HG03460 (cell line): ENCODE data around the gene COL4A6.

Experiments used
- ATAC-seq: cut with Tn5 transposase; IDR thresholded peaks from one replicate; pipeline ENCODE4 v1.9.1; 2021; ENCODE audit not compliant: unreplicated experiment

COL4A6 gene

GRCh38 chrX:108163333-108164082, 274.7 kb downstream of the COL4A6 start:
- no peak for ATAC-seq

DNA sequence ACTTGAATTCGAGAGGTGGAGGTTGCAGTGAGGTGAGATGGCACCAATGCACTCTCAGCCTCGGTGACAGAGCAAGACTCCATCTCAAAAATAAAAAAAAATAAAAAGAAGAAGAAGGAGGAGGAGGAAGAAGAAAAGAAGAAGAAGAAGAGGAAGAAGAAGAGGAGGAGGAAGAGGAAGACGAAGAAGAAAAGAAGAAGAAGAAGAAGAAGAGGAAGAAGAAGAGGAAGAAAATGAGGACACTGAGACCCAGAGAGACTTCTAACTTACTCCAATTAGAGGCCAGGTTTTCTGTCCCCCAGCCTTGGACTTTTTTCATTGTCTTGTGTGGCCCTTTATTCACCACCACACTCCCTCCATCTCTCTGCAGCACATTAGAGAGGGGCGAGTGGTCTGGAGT, 276.0 kb downstream of the COL4A6 start:
- ATAC-seq: no peak

DNA sequence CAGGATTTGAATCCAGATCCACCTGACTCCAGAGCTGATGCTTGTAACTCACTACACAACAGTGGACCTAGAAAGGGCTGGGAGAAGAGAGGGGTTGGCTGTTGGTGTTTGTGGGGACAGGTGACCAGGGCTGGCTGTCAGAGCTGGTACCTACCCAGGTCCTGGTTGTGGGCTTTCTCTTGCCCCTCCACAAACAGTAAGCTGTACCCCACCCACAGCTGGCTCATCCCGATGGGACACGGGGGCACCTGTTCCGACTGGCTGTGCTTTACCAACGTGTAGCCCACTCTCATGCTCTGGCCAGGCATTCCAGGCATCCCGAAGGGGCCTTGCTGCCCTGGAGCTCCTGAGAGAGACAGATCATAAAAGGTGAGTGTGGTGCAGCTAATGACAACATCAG, 277.9 kb downstream of the COL4A6 start:
- ATAC-seq: no peak

DNA sequence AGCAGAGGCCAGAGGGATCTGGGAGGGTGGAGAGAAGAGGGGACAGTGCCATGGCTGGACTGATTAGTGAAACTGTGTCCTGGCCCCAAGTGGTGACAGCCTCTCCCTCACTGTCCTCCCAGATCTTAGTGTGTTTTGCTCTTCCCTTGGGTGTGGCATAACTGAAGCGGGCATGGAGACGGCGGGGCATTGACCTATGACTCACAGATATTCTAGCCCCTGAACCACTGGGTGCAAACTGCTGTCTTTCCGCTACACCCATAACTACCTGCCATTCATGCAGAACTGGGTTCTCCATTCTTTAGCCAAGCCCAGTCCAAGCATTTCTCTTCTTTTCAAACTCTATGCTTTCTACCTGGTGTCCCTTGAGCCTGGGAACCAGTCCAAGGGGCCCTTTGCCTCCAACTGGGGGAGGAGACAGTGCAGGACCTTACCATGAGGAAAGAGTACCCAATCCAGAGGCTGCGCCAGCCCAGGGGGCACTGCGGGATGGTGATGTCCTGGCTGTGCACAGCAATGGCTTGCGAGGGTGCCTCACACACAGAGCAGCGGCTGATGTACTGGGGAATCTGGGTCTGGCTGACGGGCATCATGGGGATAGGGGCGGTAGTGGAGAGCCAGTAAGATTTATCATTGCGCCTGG, 279.1 kb downstream of the COL4A6 start:
- ATAC-seq: no peak

GRCh38 chrX:108157628-108158027, 280.6 kb downstream of the COL4A6 start:
- ATAC-seq: no peak

DNA sequence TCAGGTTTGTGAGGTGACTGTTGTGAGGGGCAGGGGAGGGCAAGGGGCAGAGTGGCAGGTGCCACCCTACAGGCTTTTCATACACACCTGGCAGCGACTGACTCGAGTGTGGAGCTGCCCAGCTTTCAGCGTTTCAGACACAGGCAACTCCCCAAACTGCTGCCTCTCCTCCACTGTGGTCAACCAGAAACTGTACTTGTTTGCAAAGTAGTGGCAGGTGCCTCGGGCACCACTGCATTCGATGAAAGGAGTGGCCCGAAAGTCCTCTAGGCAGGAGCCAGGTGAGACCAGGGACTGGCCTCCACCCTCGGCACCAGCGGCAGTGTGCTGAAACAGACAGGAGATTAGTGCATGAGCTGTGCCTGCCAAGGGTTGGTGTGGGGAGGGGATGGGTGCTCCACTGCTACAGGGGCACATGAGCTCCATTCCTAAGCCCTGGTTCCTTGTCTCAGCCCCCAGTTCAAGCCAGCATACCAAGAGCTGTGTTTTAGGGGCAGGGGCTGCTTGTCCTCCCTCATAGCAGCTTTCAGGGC, 281.2 kb downstream of the COL4A6 start:
- no peak for ATAC-seq

DNA sequence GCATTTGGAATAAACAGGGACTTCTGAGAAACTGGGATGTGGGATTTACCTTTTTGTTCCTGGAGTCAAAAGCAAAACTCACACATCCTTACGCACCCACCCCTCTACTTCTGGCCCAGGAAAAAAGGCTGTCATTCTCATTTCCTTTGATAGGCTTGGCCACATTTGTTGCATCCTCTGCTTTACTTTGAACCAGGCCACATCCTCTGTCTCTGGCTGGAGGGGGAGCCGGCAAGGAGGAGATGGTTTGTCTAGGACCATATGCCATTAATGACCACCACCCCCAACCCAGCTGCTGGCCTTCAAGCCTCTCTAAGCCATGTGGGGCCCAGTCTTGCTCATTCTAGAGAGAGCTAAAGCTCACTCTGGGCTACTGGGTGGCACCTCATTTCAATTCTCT, 282.1 kb downstream of the COL4A6 start:
- ATAC-seq: no peak

DNA sequence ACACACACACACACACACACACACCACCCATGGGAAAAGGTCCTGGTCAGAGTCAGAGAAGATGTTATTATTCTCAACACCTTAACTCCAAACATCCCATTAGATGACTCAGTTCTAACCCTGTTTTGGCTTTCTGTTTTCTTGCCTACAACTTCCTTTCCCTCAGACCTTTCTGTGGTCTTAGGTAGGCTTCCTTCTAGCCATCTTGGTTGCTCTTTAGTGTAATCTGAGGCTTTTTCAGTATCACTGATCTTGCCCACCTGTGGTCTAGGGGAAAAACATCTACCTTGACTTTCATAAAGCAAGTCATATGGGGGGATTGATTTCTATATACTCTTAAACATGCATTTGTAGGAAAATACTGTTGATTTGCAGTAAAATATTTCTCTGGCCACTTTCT, 289.7 kb downstream of the COL4A6 start:
- ATAC-seq: peak; percentile 81

DNA sequence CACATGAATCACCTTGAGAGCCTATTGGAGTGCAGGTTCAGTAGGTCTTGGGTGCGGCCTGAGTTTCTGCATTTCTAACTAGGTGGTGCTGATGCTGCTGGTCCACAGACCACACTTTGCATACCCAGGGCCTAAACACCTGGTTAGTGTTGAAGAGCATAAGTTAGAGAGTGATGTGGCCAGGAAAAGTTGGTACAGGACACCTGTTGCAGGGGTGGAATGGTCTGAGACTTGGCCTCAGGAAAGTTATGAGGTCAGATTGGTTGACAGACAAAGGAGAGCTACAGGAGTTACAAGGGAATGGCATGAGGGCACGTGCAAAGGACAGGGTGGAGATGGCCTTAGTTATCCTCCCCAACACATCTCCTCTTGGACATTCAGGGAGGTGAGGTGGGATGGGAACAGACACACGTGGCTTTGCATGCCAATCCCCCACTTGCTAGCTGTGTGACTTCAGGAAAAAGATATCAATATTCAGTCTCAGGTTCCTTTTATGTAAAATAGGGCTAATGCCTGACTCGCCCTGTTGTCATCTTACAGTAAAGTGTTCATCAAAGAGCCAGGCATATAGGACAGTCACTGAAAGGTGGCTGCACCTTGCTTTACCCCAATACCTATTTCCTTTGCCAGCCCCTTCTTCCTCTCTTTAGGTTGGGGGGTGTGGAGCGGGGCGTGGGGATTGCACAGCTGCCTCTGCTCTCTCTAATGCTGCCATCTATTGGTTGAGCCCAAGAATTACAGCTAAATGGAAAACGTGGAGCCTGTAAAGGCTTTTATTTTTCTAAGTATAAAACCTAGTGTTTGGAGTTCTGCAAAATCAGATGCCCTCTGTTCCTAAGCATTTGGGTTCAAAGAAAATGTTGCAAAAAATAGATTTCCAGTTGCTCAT, 299.2 kb downstream of the COL4A6 start:
- ATAC-seq: no peak

DNA sequence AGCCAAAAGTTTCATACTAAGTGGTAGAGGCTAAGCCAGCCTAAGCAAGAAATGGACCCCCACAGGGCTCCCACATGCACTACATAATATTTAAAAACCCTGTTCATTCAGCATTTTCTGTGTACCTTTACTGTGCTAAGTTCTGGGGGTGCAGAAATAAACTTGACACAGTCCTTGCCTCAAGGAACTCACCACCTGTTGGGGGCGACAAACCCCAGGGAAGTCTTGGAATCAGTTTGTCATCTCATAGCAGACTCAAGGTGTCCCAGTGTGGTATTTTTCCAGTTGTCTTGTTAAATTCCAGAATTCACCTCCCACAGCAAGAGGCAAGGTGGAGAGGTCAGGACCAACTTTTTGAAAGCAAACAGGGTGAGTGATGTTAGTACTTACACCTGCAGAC, 303.5 kb downstream of the COL4A6 start:
- ATAC-seq: no peak

GRCh38 chrX:108132876-108133275, 305.3 kb downstream of the COL4A6 start:
- no peak for ATAC-seq

DNA sequence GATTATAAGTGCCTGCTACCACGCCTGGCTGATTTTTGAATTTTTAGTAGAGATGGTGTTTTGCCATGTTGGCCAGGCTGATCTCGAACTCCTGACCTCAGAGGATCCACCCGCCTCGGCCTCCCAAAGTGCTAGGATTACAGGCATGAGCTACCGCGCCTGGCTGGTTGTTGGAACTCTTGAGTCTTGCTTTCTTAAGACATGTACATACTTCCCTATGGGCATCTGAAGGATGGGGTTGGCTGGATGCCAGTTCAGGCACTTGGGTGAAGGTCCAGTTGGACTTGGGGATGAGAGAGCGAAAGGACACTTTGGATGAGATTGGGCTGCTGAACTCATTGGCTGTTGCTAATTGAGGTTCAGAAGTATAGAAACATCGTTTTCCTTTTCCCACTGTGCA, 306.2 kb downstream of the COL4A6 start:
- no peak for ATAC-seq

DNA sequence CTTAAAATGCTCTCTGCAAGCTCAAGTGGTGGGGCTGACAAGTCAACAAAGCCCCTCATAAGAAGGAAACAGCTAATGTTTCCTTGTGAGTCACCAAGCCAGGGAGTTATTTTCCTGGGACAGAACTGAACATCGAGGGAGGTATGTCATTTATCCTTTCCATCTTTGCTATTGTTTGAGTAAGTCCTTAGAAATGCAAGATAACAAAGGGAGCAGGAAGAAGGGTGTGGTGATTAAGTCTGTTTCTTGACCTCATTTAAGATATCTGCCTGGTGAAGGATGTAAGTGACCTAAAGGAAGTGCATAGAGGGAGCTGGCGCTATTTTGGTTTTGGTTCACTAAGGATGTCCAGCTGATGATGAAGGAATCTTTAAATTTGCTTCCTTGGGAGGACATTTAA, 306.8 kb downstream of the COL4A6 start:
- ATAC-seq: no peak

DNA sequence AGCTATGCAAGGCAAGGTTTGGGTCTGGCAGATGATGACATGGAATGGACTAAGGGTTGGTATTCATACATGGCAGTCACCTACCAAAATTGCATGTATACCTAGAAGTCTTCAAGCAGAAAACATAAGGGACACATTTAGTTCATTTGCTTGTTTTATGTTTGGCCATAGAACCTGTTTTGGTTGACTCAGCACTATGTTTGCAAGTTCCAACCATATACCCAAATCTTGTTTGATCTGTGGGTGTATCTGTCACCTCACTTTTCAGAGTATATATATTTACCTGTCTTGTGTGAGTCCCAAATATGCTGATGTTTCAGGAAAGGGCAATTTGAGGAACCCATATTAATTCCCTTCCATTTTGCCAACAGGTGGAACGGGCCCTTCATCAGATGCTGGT, 307.3 kb downstream of the COL4A6 start:
- no peak for ATAC-seq

- ATAC-seq: no peak
Observed at GRCh38 chrX:108127152-108127551, 311.1 kb downstream of the COL4A6 start.

DNA sequence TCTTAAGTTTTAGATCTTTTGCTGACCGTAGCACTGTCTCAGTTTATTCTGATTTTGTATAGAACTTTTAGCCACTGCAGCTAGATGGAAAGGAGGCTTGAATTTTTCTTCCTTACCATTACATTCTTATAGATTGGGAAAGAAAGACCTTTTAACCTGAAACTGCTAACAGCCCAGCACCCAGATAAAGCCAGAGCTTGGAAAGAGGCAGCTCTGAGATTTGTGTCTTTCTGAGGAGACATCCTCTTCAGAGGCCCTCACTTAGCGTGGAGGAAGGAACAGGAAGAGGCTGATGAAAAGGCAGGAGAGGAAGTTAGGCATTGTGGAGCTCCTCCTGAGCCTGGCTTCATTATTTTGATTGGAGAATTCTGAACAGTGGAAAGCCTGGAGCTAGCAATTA, 311.6 kb downstream of the COL4A6 start:
- ATAC-seq: no peak

DNA sequence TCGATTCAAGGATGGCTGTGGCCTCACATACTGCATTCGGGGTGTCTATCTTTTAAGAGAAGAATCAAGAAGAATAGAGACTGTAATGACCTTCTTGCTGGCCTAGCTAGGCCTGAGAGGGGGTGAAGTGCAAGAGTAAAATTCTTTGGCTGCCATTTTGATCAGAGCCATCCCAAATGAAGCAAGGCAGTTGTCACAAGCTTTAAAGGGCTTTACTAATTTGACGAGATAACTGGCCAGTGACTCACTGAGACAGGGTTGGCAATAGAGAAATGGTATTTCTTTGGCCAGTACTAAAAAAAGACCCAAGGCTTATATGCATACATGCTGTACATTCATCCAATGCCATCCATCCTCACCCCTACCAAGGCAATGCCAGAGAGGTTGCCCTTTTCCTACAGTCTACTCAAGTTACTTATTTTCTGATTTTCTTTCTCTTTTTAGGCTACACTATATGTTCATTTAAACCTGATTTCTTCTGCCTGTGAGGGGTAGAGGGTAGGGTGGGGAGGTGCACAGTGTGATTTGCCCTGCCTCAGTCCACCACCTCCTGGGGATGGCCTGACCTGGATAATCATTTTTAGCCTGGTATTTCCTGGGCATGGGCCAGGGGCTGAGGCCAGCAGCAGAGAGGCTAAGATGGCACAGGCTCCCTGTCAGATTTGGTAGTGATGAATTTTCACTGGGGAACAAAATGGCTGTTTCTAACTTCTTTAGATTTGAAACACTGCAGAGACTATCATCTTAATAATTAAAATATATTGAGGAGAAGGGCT, 314.4 kb downstream of the COL4A6 start:
- ATAC-seq: no peak

DNA sequence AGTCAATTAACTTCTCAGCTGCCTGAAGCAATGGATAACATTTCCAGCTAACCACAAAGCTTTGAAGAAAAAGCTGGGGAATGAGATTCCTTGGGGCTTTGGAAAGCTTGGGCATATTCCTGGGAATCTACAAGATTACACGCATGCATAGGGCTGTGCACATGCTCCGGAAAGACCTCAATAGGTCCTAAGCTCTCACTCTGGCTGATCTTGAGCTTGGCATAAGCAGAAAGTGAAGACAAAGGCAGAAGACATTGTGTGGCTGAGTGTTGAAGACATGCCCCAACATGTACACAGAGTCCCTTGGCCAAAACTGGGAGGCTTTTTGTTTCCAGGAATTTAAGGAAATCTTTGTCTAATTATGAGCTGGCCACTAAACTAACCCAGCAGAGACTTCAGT, 315.5 kb downstream of the COL4A6 start:
- ATAC-seq: no peak

DNA sequence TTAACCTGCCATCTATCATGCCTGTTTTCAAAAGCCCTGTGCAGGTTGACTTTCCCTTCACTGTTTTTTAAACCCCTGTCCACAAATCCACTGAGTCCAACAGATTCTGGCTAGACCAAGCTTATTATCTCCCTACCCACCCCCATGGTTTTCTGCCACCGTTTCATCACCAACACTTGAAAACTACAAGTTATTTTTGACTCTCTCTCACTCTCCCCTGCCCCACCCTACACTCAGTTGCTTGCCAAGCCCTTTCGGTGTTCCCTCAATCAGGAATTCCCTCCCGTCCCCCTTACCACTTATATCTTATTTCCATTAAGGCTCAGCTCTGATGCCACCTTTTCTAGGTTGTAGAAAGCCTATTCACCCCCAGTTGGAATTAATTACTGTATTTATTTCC, 316.9 kb downstream of the COL4A6 start:
- no peak for ATAC-seq

- no peak for ATAC-seq
Observed at GRCh38 chrX:108117988-108118387, 320.2 kb downstream of the COL4A6 start.

DNA sequence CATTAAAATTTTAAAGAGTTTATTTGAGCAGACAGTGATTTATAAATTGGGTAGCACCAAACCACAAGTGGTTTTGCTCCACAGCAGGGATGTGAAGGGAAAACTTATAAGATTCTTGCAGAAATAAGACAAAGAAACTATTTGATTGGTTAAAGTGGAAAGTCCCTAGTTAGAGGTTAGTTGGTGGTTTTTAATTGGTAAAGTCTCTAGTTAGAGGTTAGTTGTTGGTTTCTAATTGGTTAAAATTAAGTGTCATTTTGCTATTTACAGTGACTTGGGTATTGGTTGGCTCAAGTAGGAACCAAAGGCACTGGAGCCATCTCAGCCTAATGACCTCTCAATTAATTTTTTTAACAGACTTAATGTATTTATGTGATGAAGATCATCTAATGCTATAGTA, 323.7 kb downstream of the COL4A6 start:
- no peak for ATAC-seq
